GM10266 (cell line): ENCODE measurements around the gene ATP11A.

ENCODE experiments used
- DNase-seq: peaks from one replicate; pipeline ENCODE4 v3.0.0; 2012; ENCODE audit errors: extremely low spot score
- TF ChIP-seq, protein P1 (sequence below): IDR thresholded peaks from 2 replicates; pipeline ENCODE4 v1.5.1; 2012; ENCODE audit warnings: mild to moderate bottlenecking, low read depth; ENCODE audit not compliant: control insufficient read depth, insufficient read depth; ENCODE audit errors: missing control alignments

Gene ATP11A

DNA sequence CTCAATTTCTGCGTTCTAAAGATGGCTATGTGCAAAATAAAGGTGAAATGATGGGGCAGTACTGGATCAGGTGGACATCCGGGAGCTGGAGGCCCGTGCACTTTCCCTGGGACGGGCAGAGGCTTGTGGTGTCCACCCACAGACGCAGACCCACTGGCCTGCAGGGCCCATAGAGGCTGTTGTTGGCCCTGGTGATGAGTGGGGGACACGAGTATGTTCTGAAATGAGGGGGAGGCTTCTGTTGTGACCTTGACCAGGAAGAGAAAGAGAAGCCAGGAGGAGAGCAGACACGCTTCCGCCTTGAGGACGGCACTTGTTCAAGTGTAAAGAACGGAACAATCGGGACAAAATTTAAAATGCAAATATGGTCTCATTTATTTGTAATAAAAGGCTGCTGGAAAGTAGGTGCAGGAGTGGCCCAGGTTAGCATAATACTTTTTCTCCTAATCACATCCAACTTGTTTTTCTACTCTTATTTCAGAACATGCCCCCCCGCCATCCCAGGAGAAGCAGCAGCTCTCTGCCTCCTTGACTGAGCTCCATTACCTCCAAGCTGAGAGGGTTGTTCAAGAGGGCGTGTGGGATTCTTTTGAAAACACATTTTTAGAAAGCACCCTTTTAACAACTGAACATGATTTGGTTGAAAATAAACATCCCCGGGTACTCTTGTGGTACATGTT is 27.1 kb downstream of the ATP11A start:
- no peak for DNase-seq
- TF ChIP-seq, protein P1, sequence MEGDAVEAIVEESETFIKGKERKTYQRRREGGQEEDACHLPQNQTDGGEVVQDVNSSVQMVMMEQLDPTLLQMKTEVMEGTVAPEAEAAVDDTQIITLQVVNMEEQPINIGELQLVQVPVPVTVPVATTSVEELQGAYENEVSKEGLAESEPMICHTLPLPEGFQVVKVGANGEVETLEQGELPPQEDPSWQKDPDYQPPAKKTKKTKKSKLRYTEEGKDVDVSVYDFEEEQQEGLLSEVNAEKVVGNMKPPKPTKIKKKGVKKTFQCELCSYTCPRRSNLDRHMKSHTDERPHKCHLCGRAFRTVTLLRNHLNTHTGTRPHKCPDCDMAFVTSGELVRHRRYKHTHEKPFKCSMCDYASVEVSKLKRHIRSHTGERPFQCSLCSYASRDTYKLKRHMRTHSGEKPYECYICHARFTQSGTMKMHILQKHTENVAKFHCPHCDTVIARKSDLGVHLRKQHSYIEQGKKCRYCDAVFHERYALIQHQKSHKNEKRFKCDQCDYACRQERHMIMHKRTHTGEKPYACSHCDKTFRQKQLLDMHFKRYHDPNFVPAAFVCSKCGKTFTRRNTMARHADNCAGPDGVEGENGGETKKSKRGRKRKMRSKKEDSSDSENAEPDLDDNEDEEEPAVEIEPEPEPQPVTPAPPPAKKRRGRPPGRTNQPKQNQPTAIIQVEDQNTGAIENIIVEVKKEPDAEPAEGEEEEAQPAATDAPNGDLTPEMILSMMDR: no peak

- TF ChIP-seq, protein P1: no peak
- DNase-seq: no peak
These were observed 28.5 kb downstream of the ATP11A start for GRCh38 chr13:112718318-112718717.

GRCh38 chr13:112719016-112719415 is 29.2 kb downstream of the ATP11A start:
- no peak for DNase-seq
- TF ChIP-seq, protein P1: no peak

DNA sequence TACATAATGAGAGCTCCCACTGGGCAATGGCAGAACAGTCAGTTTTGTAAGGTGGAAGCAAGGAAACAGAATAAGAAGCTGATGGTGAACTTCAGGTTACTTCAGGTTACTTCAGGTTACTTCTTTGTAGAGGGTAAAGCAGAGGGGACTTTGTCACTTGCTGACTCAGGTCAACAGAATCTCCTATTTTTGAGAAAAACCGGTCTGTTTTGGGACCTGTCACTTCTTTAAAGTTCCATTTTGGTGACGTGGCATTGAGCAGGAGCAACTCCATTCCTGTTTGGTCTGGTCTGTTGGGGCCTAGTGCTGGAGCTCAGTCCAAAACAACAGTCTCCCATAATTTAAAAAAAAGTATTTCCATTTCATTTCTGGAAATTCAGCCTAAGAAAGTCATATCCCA is 29.7 kb downstream of the ATP11A start:
- no peak for DNase-seq
- TF ChIP-seq, protein P1: no peak

GRCh38 chr13:112720251-112720650 is 30.4 kb downstream of the ATP11A start:
- TF ChIP-seq, protein P1: no peak
- DNase-seq: no peak

DNA sequence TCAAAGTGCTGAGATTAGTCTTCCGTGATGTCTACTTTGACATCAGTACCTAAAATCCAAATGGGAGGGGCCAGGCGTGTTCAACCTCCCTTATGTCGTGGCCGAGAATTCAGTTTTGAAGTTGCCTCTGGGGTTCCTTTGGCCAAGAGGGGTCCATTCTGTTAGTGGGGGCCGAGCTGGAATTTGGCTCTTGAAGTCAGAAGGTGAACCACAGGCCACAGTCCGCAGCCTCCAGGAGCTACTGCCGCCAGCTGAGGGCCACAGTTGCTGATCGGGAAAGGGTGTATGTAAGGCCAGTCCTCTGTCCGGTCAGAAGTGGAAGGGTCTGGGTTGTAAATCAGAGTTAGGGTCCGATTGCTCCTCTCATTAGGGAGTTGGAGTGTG is 31.0 kb downstream of the ATP11A start:
- TF ChIP-seq, protein P1: no peak
- no peak for DNase-seq

GRCh38 chr13:112721198-112722104 is 31.6 kb downstream of the ATP11A start:
- no peak for DNase-seq
- TF ChIP-seq, protein P1: no peak
